ENCODE data around the gene SSNA1.

SSNA1 gene

DNA sequence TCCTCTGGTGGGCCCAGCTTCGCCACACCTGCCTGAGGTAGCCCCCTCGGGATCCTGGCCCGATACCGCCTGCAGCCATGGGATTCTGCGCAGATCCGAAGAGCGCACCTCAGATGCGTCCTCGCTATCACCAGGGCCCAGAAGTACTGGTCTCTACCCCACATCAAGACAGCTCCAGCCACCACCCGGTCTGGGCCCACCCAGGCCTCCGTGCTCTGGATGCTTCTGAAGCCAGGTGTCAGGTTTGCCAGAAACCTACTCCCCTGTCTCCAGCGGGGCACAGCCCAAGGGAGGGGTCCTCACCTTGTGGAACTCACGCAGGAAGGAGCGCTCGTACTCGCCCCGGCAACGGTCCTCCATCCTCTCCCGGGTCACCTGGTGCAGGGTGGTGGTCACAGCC is 2.6 kb upstream of the SSNA1 start:
- no peaks in the 10 kb centered on the region for H3K9me3 ChIP-seq (ENCODE audit: severe bottlenecking)
- TF ChIP-seq CTCF (IDR thresholded peaks at IDR 0.05; ENCODE audit: poor library complexity, severe bottlenecking), result no peak
- ATAC-seq (ENCODE audit: low read depth), result no peak
- no peak for DNase-seq (ENCODE audit: low spot score)
- H3K27me3 ChIP-seq (ENCODE audit: insufficient read depth, poor library complexity, severe bottlenecking), result no peaks in the 10 kb centered on the region
- H3K36me3 ChIP-seq (ENCODE audit: low read depth), result peaks cover 31% of the 10 kb centered on the region
- no peak overlapping the region for H3K27ac ChIP-seq (ENCODE audit: poor library complexity, severe bottlenecking)
- H3K4me3 ChIP-seq (ENCODE audit: severe bottlenecking), result no peak overlapping the region
- peaks cover 5% of the 10 kb centered on the region for H3K4me1 ChIP-seq (ENCODE audit: insufficient read depth, poor library complexity, severe bottlenecking)

DNA sequence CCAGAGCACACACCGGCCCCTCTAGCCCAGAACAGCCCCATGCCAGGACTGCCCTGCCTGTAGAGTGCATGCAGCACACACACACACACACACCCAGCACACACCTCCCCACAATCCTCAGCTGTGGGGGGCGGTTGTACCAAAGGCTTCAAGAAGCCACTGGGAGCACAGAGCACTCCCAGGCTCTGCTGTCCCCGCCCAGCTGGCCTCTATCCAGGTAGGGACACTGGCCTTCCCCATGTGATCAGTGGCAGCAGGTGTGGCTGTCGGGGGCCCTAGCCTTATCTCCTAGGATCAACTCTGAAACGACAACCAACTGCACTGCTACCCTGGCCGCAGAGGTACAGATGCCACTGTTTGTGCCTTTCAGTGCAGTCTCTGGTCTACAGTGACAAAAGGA is 2.1 kb upstream of the SSNA1 start:
- no peak overlapping the region for H3K27ac ChIP-seq (ENCODE audit: poor library complexity, severe bottlenecking)
- H3K36me3 ChIP-seq (ENCODE audit: low read depth), result peaks cover 34% of the 10 kb centered on the region
- peaks cover 5% of the 10 kb centered on the region for H3K4me1 ChIP-seq (ENCODE audit: insufficient read depth, poor library complexity, severe bottlenecking)
- ATAC-seq (ENCODE audit: low read depth), result no peak
- TF ChIP-seq CTCF (IDR thresholded peaks at IDR 0.05; ENCODE audit: poor library complexity, severe bottlenecking), result no peak
- no peaks in the 10 kb centered on the region for H3K27me3 ChIP-seq (ENCODE audit: insufficient read depth, poor library complexity, severe bottlenecking)
- no peak overlapping the region for H3K4me3 ChIP-seq (ENCODE audit: severe bottlenecking)
- H3K9me3 ChIP-seq (ENCODE audit: severe bottlenecking), result no peaks in the 10 kb centered on the region
- DNase-seq (ENCODE audit: low spot score), result no peak

- H3K9me3 ChIP-seq (ENCODE audit: severe bottlenecking), result no peaks in the 10 kb centered on the region
- ATAC-seq (ENCODE audit: low read depth), result no peak
- no peak for TF ChIP-seq CTCF (IDR thresholded peaks at IDR 0.05; ENCODE audit: poor library complexity, severe bottlenecking)
- H3K27ac ChIP-seq (ENCODE audit: poor library complexity, severe bottlenecking), result no peak overlapping the region
- peaks cover 5% of the 10 kb centered on the region for H3K4me1 ChIP-seq (ENCODE audit: insufficient read depth, poor library complexity, severe bottlenecking)
- peak overlapping the region; percentile 52 for H3K4me3 ChIP-seq (ENCODE audit: severe bottlenecking)
- H3K36me3 ChIP-seq (ENCODE audit: low read depth), result peaks cover 29% of the 10 kb centered on the region
- DNase-seq (ENCODE audit: low spot score), result no peak
- no peaks in the 10 kb centered on the region for H3K27me3 ChIP-seq (ENCODE audit: insufficient read depth, poor library complexity, severe bottlenecking)
Observed at GRCh38 chr9:137187386-137187785, 1.1 kb upstream of the SSNA1 start.

DNA sequence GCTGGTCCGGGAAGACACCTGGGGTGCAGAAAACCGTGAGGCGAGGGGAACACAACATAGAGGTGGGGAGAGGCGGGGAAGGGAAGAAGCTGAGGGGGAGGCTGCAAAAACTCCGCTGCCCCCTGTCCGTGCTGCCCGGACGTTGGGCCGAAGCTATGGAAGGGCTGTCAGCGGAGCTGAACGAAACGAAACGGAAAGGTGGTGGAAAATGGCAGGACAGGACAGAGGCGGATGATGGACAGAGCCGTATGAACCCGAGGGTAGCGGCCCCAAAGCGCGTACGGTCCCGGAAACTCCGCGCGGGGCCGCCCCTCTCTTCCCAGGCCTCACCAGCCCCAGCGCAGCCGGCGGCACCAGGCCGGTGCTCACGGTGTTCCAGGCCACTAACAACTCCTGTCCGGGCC is 388 bp upstream of the SSNA1 start:
- Histone ChIP-seq H3K4me3 (ENCODE audit: severe bottlenecking) (peak overlapping the region; percentile 52), H3K36me3 (ENCODE audit: low read depth) (peaks cover 23% of the 10 kb centered on the region), H3K4me1 (ENCODE audit: insufficient read depth, poor library complexity, severe bottlenecking) (peaks cover 5% of the 10 kb centered on the region), H3K27ac (ENCODE audit: poor library complexity, severe bottlenecking) (peak overlapping the region; percentile 73), H3K9me3 (ENCODE audit: severe bottlenecking) (no peaks in the 10 kb centered on the region), H3K27me3 (ENCODE audit: insufficient read depth, poor library complexity, severe bottlenecking) (no peaks in the 10 kb centered on the region)
- peak; percentile 5 for ATAC-seq (ENCODE audit: low read depth)
- TF ChIP-seq CTCF (IDR thresholded peaks at IDR 0.05; ENCODE audit: poor library complexity, severe bottlenecking), result no peak
- DNase-seq (ENCODE audit: low spot score), result no peak

DNA sequence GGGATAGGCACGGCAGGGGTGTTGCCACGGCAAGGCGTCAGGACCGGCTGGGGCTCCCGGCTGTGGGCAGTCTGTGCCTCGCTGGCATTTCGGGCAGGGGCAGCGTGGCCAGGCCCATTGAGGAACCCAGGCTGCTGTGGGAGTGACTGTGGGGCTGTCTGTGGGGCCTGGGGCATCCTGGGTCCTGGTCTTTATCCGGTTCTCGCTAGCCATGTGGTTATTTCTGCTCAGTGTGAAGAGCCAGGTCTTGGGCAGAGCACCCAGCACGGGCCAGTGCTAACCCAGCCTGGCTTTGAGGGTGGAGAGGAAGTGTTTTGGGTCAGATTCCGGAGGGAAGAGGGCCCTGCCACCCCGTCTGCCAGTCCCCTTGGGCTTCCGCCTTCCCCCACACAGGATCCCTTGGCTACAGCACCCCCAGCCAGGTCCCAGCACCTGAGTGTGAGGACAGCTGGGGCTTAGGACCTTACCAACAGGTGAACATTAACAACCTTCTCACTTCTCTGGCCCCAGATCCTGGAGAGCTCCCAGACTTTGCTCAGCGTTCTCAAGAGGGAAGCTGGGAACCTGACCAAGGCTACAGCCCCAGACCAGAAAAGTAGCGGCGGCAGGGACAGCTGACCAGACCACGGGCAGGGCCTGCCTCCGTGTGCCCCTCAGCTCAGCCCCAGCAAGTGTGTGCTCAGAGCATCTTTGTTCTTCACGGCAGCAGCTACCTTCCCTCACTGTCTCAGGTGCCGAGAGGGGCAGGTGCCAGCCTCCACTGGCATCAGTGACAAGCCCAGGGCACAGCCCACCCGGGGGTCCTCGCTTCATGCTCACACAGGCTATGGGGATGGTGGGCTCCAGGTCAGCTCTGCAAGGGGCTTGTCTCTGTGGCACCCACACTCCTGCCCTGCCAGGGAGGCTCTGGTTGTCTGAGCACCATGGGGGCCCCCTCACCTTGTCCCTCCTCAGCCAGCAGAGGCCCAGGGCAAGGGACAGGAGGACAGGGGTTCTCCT is 1.1 kb downstream of the SSNA1 start:
- DNase-seq (ENCODE audit: low spot score) (no peak), ATAC-seq (ENCODE audit: low read depth) (peak; percentile 13)
- peak overlapping the region; percentile 73 for H3K27ac ChIP-seq (ENCODE audit: poor library complexity, severe bottlenecking)
- TF ChIP-seq CTCF (IDR thresholded peaks at IDR 0.05; ENCODE audit: poor library complexity, severe bottlenecking), result no peak
- peaks cover 6% of the 10 kb centered on the region for H3K4me1 ChIP-seq (ENCODE audit: insufficient read depth, poor library complexity, severe bottlenecking)
- H3K36me3 ChIP-seq (ENCODE audit: low read depth), result peaks cover 20% of the 10 kb centered on the region
- peak overlapping the region; percentile 52 for H3K4me3 ChIP-seq (ENCODE audit: severe bottlenecking)
- H3K27me3 ChIP-seq (ENCODE audit: insufficient read depth, poor library complexity, severe bottlenecking), result no peaks in the 10 kb centered on the region
- no peaks in the 10 kb centered on the region for H3K9me3 ChIP-seq (ENCODE audit: severe bottlenecking)
